HG03558 (cell line): ENCODE measurements around the gene NR2F1-AS1.

Experiments used
- ATAC-seq: cut with Tn5 transposase; IDR thresholded peaks from one replicate; pipeline ENCODE4 v1.9.1; 2021; ENCODE audit warnings: moderate number of reproducible peaks; ENCODE audit not compliant: unreplicated experiment; ENCODE audit errors: extremely low read depth

Gene NR2F1-AS1

DNA sequence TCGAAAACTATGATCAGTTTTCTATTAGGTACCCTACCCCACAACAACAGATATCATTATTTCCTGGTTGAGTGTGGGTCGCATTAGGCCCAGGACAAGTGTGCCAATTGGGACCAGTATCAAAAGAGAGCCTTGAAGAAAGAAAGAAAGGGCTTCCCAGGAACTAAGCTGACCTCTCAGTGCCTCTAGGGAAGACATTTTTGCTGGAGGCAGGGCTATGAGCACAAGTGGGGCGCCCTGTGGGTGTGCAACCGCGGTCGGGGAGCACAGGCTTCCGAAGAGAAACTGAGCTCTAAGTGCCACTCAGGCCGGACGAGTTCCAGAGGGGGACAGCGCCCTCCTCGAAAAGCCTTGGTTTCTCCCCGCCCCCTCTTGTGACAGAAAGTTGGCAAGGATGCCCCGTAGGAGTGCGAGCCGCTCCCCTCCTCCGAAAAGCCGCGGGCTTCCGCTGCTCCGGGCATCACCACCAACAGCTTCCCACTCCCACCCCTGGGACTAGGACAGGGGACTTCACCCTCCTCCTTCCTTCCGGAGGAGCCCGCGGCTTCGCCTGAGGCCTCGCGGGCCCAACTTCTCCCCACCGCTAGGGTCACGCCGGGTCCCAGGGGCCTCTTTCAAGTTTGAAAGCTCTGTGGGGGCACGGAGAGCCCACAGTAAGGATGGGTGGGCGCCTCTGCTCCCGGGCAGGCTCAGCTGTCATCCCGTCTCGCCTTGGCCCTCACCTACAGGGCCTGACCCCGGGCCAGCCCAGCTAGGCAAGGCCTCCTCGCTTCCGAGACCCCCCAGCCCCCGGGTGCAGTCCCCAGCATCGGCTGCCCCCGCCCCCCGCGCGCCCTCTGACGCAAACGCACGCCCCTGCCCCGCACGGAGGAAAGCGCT lies 2.0 kb downstream of the NR2F1-AS1 start:
- no peak for ATAC-seq

DNA sequence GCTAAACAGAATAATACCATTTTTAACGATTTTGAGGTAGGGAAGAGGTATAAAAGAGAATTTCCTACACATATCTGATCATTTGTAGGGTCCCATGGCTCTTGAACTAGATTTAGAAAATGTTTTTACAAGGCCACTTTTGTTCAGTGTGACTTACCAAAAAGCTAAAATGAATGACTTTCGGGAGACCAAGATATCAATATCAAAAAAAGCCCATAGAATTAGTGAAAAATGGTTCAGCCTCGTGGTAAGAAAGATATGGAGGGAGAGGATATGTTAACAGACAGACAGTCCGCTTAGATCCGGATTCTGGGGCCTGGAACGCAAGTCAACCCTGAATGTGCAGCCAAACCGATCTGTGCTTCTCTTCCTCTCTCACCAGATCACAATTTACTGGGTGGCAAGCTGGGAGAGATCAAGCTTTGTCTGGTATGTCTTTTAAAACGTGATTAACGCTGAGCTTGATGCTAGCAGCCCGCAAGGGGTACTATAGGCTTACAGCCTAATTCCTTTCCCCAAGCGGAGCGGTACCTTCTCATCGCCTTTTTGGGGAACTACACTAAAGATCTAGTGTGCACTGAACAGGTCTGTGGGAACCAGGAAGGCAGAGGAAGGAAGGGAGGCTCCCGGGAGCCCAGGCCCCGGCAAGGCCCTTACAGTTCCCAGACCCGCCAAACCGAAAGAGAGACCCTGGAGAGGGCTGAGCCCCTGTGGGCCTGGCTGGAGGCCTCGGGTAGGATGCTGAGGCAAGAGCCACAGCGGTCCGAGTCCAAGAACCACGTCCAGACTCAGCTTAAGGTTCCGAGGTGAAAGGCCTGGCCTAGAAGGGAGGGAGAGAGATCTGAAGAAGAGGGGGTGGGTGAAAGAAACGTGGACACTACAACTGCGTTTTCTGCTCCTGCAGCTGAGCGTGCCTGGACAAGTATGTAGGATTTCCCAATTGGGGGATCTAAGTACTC lies 2.9 kb downstream of the NR2F1-AS1 start:
- ATAC-seq: no peak

DNA sequence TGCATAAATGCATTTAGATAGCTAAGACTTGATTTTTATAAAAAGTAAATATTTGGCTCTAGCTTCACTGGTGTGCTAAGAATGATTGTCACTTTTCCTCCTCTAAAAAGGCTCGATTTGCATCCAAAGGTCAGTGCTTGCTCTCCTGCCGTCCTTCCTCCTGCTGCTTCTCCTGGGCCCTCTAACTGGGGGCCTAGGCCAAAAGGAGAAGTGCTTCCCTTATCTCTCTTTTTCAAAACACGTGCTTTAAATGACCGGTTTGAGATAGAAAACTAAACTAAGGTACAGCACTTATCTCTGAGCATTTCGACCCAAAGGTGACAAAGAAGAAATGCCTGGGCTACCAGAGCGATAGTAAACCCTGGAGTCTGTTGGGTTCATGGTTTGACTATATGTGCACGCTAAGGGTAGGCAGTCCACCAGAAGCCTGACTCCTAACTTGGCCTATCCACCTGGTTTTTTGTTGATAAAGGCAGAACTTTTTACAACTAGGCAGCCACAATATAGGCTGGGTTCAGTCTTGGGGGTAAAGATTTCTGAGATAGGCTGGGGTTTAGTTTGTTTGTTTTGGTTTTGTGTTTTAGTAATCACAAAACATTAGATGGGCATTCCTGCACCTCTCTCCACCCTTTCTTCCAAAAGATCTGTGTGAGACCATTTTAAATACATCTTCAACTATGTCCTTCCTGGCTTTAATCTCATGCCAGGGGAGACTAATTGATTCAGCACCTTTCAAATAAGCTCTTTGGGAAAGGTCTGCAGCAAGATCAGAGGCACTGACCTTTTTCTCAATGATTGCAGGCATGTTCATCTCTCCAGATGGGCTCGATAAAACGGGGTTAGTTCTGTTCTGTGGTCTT lies 3.8 kb downstream of the NR2F1-AS1 start:
- ATAC-seq: no peak

DNA sequence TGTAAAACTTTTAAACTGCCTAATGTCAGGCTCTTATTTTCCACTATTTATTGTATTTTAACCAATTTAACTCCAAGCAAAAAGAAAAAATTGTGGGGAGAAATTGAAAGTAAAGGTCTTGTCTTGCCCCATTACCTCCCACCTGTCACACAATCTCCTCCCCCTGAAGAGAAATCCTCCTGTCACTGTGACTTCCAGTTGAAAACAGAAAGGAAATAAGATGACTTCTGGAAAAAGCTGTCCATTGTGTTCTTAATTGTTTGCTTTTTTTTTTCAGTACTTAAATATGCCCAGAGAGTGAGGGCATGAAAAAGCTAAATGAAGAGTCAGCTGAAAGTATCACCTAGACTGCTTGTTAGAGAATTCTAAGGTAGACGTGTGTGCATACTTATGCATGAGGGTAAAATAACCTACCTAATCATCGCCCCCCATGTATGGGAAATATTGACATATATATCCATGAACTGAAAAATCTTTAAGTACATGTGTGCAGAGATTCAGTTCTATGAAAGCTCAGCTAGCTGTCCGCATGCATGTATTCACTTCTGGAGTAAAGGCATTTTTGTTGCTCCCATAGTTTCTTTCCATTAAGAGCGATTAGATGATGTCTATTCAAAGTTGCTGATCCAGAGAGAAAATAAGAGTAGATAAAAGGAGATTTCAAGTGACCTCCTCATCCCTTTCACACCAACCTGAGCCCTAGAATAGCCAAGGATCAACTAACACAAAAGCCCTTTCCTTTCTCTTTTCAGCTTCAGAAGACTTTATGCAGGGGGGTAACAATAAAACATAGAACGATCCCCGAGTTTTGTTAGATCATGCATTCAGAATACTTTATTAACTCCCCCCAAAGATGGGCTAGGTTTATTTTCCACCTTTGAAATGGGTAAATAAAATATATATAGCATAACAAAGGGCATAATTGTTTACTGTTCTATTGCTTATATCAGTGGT lies 5.3 kb downstream of the NR2F1-AS1 start:
- ATAC-seq: no peak

DNA sequence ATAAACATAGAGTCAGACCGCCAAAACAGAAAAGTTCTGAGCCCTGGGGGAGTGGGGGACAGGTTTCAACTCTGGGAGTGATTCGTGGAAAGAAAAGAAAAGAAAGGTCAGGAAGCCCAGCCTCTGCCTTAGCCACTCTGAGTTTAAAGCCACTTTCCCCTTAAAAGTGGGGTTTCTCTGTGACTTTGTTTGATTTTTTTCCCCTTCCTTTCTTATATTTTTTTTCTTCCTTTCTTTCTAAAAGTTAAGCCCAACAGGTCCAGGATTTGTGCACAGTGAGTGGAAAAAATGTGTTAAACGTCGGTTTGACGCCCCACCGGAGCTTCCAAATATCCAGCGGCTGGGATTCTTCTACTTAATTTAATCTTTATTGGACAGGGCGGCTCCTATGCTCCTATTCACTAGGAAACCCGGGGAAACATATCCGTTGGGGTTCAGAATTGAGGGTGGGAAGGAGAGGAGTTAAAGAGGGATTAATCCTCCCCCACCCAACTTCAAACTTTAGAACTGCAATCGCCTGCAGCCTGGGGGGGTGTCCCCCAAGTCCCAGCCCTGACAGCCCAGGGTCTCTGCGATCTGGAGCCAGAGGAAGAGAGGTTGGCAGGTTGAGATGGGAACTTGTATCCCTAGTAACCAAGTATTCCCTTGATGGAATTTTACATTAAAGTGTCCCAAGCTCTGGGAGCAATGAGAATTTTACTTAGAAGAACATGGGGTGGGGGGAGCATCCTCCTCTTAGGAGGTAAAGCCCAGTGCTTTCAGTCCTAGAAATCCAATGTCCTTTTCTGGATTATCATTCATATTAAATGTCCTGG lies 6.3 kb downstream of the NR2F1-AS1 start:
- no peak for ATAC-seq

DNA sequence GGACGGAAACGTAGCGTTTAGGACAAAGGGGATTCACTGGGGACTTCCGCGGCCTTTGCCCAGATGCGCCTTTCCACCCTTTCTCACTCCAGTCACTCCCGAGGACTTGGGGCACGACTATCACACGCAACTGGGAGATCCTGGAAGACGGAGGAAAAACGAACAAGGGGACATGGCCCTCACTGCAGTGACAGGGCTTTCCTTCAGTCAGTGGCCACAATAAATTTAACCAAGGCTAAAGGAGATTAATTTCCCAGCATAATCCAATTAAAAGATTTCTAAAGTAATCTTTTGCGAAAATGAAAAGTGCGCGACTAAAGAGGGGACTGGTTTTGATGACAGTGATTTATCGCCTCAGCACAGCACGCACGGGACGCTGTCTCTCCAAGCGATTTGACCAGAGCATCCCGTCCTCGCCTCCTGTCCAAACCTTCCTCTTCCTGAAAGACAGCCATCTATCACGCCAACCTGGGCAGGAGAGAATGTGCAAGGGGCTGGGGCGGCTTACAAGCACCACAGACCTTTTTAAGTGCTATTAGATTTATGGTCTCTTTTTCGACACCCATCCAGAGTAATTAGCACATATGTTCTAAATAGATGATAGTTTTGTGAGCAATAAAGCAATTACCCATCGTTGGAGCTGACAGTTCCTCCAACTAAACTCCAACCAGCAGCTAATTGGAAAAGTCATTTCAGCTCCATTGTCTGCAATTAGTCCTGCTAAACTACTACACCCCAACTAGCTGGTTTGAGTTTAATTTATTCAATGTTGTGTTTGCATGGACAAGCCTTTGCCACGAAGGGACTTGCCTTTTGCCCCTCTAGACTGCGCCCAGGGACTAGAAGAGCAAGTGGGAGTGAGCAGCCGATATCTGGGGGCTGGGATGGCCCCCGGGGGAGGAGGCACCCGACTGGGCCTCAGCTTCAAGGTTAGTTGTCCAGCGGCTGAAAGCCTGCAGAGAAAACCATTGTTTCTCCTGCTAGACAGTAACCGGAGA lies 7.4 kb downstream of the NR2F1-AS1 start:
- no peak for ATAC-seq

DNA sequence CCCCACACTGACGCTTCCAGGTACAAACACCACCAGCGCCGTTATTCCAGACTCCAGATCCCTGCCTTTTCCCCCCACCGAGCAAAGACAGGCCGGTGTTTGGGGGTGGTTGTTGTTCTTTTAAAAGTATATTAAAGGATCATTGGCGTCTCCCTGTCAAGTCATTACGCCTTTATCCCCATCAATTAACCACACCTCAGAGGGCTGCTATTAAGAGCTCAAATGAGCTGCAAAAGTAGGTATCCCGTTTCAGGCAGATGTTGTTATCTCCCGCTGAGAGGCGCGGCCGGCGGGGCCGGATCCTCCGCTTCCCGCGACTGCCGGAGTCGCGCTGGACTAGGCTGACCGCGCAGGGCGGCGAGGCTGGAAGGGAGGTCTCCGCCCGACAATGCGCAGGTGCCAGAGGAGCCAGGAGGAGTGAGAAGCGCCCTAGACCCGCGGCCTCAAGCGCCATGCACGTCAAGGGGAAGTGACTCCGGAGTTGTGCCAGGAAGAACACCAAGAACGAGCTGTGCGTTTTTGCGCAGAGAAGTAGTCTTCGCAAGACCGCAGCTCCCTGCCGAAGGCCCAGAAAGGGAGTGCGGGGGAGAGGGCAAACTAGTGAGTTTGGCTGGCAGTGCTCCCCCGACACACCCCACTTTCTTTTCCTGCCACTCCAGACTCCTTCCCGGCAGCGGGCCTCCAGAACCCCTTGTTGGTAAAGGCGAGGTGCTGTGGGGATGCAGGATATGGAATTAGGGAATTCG lies 8.2 kb downstream of the NR2F1-AS1 start:
- ATAC-seq: no peak

DNA sequence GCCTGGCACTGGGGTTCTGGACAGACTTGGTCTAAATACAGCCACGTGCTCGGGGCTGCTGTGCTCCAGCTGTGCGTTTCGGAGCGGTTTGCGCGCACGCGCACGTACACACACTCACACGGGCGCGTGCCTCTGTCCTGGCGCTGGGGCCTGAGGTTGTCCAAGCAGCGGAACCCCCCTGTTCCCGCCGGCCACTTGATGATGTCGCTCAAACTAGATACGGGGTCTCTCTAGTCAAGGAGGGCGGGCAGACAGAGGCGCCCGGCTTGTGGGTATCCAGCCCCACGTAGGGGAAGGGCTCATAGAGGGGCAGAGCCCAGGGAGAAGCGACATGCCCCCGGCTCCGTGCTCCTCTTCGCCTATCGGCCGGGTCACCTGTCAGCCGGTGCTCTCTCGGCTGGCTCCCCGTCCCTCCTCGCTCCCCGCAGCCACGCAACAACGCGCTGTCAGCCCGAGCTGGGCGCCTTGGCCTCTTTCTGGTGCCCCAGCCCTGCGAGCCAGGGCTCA lies 8.9 kb downstream of the NR2F1-AS1 start:
- no peak for ATAC-seq

DNA sequence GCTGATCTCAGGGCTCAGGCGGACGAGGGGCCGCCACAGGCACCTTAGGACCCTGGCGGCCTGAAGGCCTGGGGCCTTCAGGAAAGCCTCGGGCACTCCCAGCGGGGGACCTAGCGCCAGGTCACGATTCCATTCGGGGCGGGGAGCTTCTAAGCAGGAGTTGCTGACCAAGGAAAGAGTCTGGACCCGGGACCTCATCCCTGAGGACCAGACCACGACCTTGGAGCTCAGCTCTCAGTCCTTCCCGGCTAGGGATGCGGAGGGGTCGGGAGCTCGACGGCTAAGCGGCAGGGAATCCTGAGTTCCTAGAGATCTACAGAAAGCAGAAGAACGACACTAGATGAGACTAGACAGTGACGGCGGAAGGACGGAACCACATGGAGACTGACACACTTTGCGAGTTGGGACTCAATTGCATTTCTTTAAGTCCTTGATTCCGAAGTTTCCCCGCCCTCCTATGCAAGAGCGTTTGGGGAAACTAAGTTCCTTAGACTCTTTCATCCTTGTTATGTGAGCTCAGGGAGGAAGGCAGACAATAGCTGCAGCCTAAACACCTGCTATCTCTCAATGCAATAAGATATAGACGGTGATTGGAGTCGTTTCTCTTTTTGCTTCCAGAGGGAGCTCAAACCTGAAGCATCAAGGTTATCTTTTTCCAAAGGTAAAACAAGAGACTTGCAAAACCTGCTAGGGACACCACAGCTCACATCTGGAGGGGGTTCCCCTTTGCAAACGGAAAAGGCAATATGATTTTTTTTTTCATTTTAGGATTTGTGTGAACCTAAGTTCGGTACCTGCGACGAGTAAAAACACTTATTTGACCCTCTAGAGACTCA lies 9.7 kb downstream of the NR2F1-AS1 start:
- no peak for ATAC-seq

DNA sequence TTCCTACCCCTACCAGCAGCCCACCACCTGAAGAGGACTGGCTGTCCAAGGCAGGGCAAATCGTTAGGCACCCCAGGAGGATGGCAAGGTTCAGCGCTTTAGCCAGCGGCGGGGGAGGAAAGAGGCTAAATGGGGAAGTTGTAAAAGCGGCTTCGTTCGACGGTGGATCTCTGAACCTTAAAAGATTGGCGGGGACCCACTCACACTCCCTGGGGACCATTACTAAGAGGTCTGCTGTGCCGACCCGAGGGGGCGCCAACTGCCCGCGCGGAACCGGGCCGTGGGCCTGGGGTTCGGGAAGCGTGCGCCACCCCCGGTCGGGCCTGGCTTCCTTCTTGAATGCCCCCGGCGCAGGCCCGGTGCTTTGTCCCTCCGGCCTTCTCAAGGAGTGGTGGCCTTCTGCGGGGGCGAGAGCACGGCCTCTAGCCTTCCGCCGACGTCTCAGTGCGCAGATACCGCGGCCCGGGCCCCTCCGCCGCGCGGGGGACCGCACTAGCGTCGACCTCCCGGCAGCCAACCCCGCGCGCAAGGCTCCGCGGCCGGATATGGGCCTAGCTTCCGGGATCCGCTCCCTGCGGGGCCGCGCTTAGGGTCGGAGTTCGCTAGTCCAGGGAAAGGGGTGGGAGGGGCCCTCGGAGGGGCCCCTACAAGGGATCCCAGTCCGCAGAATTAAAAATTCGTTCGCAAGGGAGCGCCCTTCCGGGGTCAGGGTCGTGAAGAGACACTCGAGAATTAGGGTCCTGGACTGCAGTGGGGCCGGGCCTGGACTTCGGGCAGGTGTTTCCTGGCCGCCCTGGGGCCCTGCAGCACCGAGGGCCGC lies 10.5 kb downstream of the NR2F1-AS1 start:
- ATAC-seq: no peak

DNA sequence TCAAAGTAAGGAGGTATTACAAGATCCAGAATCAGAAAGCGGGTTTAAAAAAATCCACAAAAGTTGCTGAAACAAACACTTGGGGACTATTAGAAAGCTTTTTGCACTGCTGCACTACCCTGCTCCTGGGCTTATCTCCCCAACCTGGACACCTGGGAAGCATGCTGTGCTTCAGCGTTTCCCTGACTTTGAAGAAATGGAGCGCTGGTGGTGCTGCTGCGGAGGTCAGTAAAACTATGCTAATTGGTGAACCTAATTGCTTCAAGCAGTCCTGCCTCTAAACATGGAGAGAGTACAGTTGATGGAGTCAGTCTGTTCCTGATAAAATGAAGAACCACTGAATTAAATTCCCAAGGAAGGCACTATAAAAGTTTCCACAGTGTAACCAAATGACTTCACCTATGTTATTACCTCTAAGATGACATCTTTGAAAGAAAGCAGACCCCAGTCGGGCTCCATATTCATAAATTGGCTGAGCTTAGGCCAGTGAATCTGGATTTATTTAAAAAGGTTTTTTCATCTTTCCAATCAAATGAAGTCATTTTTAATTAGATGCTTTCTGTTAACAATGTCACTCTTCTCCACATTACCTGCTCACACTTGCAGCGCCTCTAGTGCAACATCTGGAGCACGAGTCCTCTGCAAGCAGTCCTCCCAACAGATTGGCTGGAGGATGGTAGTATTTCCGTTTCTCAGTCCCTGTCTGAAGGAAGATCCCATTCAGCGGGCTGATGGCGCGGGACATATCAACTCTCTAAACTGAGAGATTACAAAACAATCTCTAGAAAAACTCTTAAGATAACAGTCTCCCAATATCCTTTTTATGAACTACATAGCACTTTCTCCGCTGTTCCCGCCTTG lies 11.5 kb downstream of the NR2F1-AS1 start:
- ATAC-seq: no peak

DNA sequence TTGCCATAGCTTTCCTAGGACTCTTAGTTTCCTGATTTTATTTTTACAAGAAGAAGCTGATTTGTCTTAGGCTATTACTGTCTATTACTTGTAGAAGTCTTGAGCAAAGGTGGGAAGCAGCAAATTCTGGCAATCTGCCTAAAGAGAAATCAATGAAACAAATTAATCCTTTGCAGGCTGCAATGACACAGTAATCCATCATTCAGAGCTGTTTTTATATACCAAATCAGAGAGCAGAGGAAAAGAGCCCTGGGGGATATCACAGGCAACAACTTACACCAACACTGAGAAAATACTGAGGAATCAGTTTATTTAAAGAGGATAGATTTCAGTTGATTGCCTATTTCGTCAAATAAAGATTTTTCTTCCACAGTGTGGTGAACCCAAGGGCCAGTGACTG lies 13.6 kb downstream of the NR2F1-AS1 start:
- ATAC-seq: no peak

DNA sequence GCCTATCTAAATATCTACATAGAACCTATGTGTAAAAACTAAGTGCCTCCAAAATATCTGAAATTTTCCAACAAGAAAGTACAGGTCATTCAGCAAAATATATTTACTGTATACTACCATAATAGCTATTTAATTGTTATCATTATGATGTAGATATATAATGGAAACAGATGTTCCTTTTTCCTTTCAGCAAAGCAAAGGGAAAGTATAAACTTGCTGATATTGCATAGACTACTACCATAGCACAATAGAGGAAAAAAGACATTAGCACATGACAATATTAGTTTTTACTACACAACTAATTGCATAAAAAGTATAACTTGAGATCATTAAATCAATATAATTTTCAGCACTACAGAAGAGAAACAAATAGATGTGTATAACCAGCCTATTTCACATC lies 14.9 kb downstream of the NR2F1-AS1 start:
- no peak for ATAC-seq
